Smooth muscle cell (in vitro differentiated cells): ENCODE results near the gene ATP6V0A1. TPM values are rescaled to one million over a fixed set of nuclear protein-coding genes. Genes with fewer than 3 reads are reported as not detected.
"Not testable (repeated sequence)": the region's sequence is repeated elsewhere in the genome, so short reads cannot be mapped to it uniquely, and the experiment has no call there.

ENCODE experiments used
- DNase-seq: peaks from one replicate; lab custom pipeline; 2025; ENCODE audit not compliant: unreplicated experiment; lab: John Stamatoyannopoulos, UW
- H2AFZ ChIP-seq: fragments of 200-600 bp; sonication (generic); 2 replicates; pipeline ENCODE4 v1.6.0; 2016; ENCODE audit warnings: antibody characterized with exemption, low read depth, mild to moderate bottlenecking
- H3F3A ChIP-seq: fragments of 200-600 bp; sonication (generic); 2 replicates; pipeline ENCODE4 v1.6.0; 2017; ENCODE audit warnings: antibody characterized with exemption, low read depth
- H3K27ac ChIP-seq: fragments of 200-600 bp; sonication (generic); 2 replicates; pipeline ENCODE4 v1.5.1; 2016; ENCODE audit warnings: low read depth, mild to moderate bottlenecking
- H3K27me3 ChIP-seq: fragments of 200-600 bp; sonication (generic); 2 replicates; pipeline ENCODE4 v1.6.1; 2016; ENCODE audit warnings: low read depth, mild to moderate bottlenecking
- H3K36me3 ChIP-seq: fragments of 200-600 bp; sonication (generic); 2 replicates; pipeline ENCODE4 v1.5.1; 2016; ENCODE audit warnings: low read depth
- H3K4me1 ChIP-seq: fragments of 200-600 bp; sonication (generic); 2 replicates; pipeline ENCODE4 v1.5.1; 2016; ENCODE audit warnings: low read depth
- H3K4me2 ChIP-seq: fragments of 200-600 bp; sonication (generic); 2 replicates; pipeline ENCODE4 v1.6.0; 2016; ENCODE audit warnings: mild to moderate bottlenecking
- H3K4me3 ChIP-seq: fragments of 200-600 bp; sonication (generic); 2 replicates; pipeline ENCODE4 v1.5.1; 2016; ENCODE audit warnings: mild to moderate bottlenecking
- H3K79me2 ChIP-seq: fragments of 200-600 bp; sonication (generic); 2 replicates; pipeline ENCODE4 v1.6.0; 2016; ENCODE audit warnings: low read depth, mild to moderate bottlenecking
- H3K9ac ChIP-seq: fragments of 200-600 bp; sonication (generic); 2 replicates; pipeline ENCODE4 v1.6.0; 2016; ENCODE audit warnings: low read depth
- H3K9me3 ChIP-seq: fragments of 200-600 bp; sonication (generic); replicated peaks from 2 replicates; pipeline ENCODE4 v1.5.1; 2016; ENCODE audit warnings: low read depth
- H4K20me1 ChIP-seq: fragments of 200-600 bp; sonication (generic); 2 replicates; pipeline ENCODE4 v1.6.0; 2016; ENCODE audit warnings: low read depth
- WGBS: methylation state at CpG from one replicate; pipeline ENCODE4 v1.1.7; 2016; ENCODE audit warnings: low lambda C conversion rate; 5-methylcytosine and 5-hydroxymethylcytosine counted together
- polyA plus RNA-seq: library from polyadenylated mRNA; unstranded; fragments of >200 nt; fragmentation: Nextera tagmentation; extraction: Ambion mirVana; gene quantifications from 2 replicates; pipeline ENCODE4 v1.2.1, GENCODE V29; 2016
- total RNA-seq: library from RNA; depleted of rRNA; stranded (reverse); fragments of >200 nt; gene quantifications from 2 replicates; pipeline ENCODE4 v1.2.3, GENCODE V29; 2014
- TF ChIP-seq, protein P1 (sequence below): fragments of 200-600 bp; sonication (generic); IDR thresholded peaks from 2 replicates; pipeline ENCODE4 v1.5.1; 2017; ENCODE audit warnings: borderline replicate concordance, mild to moderate bottlenecking, antibody characterized with exemption; ENCODE audit not compliant: insufficient read depth, poor library complexity, severe bottlenecking

The ATP6V0A1 gene
- total and polyA plus RNA-seq, 2 experiments from 2014 or later: 27.3 to 54.7 TPM

- DNase-seq: peak; percentile 45
- Histone ChIP-seq H3F3A (no peaks in the 10 kb centered on the region), H2AFZ (peak overlapping the region; percentile 67), H3K27me3 (no peaks in the 10 kb centered on the region), H3K9me3 (no peaks in the 10 kb centered on the region), H3K9ac (peak overlapping the region; percentile 75), H3K4me3 (peak overlapping the region; percentile 69), H4K20me1 (peaks cover 6% of the 10 kb centered on the region), H3K4me2 (peak overlapping the region; percentile 96), H3K36me3 (no peaks in the 10 kb centered on the region), H3K79me2 (peaks cover 20% of the 10 kb centered on the region), H3K27ac (peak overlapping the region; percentile 32), H3K4me1 (peaks cover 16% of the 10 kb centered on the region)
- TF ChIP-seq, protein P1, sequence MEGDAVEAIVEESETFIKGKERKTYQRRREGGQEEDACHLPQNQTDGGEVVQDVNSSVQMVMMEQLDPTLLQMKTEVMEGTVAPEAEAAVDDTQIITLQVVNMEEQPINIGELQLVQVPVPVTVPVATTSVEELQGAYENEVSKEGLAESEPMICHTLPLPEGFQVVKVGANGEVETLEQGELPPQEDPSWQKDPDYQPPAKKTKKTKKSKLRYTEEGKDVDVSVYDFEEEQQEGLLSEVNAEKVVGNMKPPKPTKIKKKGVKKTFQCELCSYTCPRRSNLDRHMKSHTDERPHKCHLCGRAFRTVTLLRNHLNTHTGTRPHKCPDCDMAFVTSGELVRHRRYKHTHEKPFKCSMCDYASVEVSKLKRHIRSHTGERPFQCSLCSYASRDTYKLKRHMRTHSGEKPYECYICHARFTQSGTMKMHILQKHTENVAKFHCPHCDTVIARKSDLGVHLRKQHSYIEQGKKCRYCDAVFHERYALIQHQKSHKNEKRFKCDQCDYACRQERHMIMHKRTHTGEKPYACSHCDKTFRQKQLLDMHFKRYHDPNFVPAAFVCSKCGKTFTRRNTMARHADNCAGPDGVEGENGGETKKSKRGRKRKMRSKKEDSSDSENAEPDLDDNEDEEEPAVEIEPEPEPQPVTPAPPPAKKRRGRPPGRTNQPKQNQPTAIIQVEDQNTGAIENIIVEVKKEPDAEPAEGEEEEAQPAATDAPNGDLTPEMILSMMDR: no peak
- 1% methylated on average over 67 of the region's 82 CpGs for WGBS
Observed at GRCh38 chr17:42554250-42555121, 95.8 kb downstream of the ATP6V0A1 start.

DNA sequence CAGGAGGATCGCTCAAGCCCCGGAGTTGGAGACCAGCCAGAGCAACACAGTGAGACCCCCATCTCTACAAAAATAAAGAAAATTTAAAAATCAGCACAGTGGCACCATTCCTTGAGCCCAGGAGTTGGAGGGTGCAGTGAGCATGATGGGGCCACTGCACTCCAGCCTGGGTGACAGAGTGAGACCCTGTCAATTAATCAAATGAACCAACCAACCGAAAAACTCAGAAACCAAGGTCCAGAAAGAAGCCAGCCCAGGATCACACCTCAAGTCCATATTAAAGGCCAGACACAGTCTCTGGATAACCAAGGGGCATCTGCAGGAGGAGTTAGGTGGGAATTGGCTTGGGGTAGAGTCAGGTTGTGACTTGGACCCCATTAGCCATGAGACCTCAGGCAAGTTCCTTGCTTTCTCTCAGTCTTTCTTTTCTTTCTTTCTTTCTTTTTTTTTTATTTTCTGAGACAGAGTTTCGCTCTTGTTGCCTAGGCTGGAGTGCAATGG lies 96.5 kb downstream of the ATP6V0A1 start:
- Histone ChIP-seq H3K79me2 (peaks cover 20% of the 10 kb centered on the region), H3K4me1 (peaks cover 16% of the 10 kb centered on the region), H3K9me3 (no peaks in the 10 kb centered on the region), H3K4me3 (peak overlapping the region; percentile 69), H3K36me3 (no peaks in the 10 kb centered on the region), H3K9ac (peak overlapping the region; percentile 75), H3K4me2 (peak overlapping the region; percentile 96), H3K27ac (peak overlapping the region; percentile 32), H4K20me1 (peaks cover 6% of the 10 kb centered on the region), H3F3A (no peaks in the 10 kb centered on the region), H2AFZ (peak overlapping the region; percentile 67), H3K27me3 (no peaks in the 10 kb centered on the region)
- DNase-seq: no peak
- TF ChIP-seq, protein P1: no peak
- 38% methylated on average over 4 of the region's 4 CpGs for WGBS

GRCh38 chr17:42555961-42556617 lies 97.4 kb downstream of the ATP6V0A1 start:
- not testable (repeated sequence) for H3K9me3 ChIP-seq, H2AFZ ChIP-seq, H3K27ac ChIP-seq, H3K4me3 ChIP-seq, H3F3A ChIP-seq, H3K27me3 ChIP-seq, H3K9ac ChIP-seq, H4K20me1 ChIP-seq, DNase-seq, H3K36me3 ChIP-seq
- 52% methylated on average over 5 of the region's 5 CpGs for WGBS
- H3K4me2 ChIP-seq: peak overlapping the region; percentile 96
- H3K4me1 ChIP-seq: peaks cover 16% of the 10 kb centered on the region
- TF ChIP-seq, protein P1: peak; percentile 12
- H3K79me2 ChIP-seq: peaks cover 20% of the 10 kb centered on the region
